ENCODE data around the gene AAR2. TPM values are rescaled to one million over a fixed set of nuclear protein-coding genes. Genes with fewer than 3 reads are reported as not detected.

The AAR2 gene
- polyA plus RNA-seq, 10 donors: 16.8 to 29.0 (median 26.0) TPM

DNA sequence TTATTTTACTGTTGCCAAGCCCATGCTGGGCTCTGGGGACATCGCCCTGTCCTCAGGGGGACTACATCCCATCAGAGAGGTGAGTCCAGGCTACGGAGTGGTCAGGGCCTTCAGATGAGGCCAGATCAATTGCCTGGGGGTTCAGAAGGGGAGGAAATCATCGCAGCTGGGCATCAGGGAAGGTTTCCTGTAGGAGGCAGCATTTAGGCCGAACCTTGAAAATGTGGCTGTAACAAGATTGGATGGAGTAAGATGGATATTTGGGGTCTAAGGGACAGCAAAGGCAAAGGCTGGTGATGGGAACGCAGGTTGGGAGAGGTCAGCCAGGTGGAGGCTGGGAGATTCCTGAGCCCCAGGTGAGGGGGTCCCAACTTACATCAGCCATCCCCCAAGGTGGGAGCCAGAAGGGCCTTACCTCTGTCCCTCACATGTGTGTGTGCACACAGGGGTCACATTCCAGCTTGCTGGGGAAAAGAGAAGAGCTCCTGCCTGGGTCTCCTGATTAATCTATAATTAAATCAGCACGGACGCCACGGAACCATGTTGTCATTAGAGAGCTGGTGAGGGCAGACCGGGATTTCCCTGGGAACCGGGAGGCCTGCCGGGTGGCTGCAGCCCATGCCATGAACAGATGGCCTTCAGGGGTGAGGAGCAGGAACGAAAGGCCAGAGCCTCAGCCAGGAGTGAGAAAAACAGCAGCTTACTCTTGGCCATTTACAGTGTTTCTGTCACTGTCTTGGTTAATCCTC is 39.3 kb downstream of the AAR2 start:
- no peak for DNase-seq

GRCh38 chr20:36277546-36277945 is 41.3 kb downstream of the AAR2 start:
- no peak for DNase-seq

- DNase-seq: no peak
Observed at GRCh38 chr20:36279362-36279761, 43.1 kb downstream of the AAR2 start.

DNA sequence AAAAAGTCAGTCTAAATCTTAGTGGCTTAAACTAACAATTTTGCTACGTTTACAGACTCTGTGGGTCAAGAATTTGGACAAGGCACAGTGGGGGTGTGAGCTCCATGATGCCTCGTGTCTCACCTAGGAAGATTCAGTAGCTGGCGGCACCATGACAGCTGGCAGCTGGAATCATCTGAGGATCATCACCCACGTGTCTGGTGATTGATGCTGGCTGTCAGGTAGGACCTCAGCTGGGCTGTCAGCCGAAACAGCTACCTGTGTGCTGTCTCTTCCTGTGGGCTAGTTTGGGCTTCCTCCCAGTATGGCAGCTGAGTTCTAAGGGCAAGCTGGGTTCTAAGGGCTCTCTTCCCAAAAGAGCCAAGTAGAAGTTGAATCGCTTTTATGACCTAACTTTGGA is 43.5 kb downstream of the AAR2 start:
- DNase-seq: no peak

DNA sequence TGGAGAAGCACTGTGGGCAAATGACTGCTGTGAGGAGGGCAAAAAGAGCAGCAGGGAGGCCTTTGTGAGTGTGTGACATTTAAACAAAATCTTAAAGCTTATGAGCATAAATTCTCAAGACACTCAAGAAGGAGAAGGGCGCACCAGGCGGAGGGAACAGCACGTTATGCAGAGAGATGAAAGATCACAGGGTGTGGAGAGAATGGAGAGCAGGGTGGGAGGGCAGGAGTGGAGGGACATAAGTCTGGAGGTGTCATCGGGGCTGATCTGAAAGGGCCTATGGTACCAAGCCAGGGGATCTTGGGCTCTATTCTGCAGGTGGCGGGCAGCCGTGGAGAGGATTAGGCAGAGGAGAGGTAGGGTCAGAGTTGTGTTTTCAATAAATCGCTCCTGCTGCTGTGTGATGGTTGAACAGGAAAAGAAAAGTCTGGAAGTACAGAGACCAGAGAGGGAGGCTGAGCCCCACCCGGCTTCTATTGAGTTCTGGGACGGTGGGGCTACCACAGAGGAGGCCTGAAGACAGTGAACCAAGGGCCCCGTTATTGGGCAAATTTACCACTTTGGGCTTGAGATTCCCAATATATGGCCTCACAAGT is 45.6 kb downstream of the AAR2 start:
- no peak for DNase-seq

DNA sequence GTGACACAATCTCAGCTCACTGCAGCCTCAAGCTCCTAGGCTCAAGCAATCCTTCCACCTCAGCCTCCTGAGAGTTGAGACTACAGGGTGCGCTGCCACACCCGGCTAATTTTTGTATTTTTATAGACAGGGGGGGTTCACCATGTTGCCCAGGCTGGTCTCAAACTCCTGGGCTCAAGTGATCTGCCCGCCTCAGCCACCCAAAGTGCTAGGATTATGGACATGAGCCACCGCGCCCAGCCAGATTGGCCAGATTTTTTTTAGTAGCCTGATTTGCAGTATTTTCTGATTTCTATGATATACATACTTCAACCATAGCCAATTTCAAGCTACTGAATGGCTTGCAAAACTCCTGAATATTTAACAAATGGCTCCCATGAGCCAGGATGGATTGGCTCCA is 48.5 kb downstream of the AAR2 start:
- no peak for DNase-seq

GRCh38 chr20:36285746-36286447 is 49.6 kb downstream of the AAR2 start:
- no peak for DNase-seq

DNA sequence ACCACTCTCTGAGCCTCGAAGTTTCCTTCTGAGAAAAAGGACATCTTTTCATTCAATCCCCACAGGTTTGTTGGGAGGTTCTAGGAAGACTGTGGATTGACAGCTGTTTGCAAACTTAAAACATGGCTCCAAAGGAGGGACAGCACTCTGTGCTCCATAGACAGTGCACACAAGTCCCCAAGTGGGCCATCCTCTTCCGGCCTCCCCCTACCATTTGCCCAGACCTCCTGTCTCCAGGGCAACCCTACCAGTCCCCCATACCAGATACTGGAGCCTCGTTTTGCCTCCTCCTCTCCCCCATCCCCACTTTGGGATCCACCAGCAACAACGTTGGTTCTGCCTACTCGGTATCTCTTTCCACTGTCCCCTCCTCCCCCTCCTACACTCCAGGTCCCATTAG is 61.4 kb downstream of the AAR2 start:
- DNase-seq: no peak

GRCh38 chr20:36298061-36298460 is 61.8 kb downstream of the AAR2 start:
- no peak for DNase-seq

DNA sequence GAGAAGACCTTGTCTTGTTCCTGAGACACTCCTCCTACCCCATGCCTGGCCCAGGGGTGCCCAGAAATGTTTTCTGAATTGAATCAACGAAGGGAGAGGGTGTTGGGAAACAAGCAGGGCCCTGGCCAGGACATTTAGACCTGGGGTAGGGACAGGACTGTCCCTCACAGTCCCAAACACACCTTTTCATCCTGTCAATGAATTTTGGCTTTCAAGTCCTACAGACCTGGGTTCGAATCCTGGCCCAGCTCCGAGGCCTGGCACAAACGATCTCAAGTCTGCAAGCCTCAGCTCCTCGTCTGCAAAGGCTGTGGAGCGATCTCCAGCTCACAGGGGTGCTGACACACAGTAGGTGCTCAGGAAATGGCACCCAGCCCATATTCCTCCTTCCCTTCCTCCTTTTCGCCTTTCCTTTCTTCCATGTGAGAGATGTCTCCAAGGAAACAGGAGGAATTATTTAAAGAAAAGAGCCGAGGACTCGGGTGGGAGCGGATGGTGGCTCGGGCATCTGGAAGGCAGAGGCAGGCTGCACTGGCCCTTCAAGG is 62.6 kb downstream of the AAR2 start:
- DNase-seq: no peak

DNA sequence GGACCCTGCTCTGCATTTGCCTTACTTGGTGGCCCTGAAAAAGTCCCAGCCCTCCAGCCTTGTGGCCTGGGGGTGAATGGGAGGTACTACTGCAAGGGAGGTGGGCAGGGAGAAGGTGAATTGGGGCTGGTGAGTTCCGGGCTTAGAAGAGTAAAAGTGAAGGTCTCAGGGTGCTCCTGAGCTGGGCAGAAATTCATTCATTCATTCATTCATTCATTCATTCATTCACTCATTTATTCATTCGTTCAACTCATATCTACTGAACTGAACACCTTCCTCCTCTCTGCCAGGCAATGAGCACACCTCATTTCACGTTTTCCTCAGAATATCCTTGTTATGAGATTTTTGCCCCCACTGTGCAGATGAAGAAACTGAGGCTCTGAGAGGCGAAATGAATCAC is 63.2 kb downstream of the AAR2 start:
- DNase-seq: no peak

DNA sequence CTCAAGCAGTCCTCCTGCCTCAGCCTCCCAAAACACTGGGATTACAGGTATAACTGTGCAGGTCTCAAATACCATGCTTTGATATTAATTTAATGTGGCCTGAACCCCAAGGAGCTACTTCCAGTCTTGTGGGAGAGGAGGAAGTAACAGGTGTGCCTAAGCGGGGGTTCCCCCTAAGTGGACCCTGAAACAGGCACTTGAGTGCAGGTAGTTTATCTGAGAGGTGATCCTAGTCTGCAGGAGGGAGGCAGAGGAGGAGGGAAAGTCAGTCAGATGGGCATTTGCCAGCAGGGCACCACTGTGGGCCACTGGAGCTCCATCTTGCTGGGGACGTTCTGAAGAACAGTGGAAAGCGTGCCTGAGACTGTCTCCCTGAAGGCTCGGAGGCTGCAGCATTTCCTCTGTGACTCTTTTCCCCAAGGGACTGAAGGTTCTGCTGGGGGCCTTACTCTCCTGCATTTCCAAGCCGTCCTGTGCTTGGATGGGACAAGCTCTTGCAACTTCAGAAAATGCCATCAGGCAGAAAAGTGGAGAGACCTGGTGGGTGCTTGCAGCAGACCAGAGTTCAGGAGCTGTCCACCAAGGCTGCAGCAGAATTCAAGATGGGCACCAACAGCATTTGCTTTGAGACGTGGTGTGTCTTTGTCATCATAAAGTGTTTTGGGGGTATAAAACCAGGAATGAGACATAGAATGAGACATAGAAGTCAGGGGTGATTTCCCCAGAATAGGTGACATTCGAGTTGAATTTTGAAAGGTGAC is 65.3 kb downstream of the AAR2 start:
- DNase-seq: no peak

- no peak for DNase-seq
Observed at GRCh38 chr20:36303020-36303595, 66.8 kb downstream of the AAR2 start.

GRCh38 chr20:36303831-36304230 is 67.6 kb downstream of the AAR2 start:
- DNase-seq: no peak

- no peak for DNase-seq
Observed at GRCh38 chr20:36304786-36305495, 68.7 kb downstream of the AAR2 start.

- no peak for DNase-seq
Observed at GRCh38 chr20:36305602-36306551, 69.6 kb downstream of the AAR2 start, which contains the start of gene DLGAP4. Gene DLGAP4 (plus strand): TSS chr20:36306339. CDS start chr20:36431718, 125,379 bp downstream.

Data from muscle of back (tissue), 11 donors.